NCI-H2081 treated with DMSO at 0.1 percent for 48 hours (cell line): ENCODE results near the gene MAP2K3.

Experiments
- DNase-seq: peaks from one replicate; lab custom pipeline; 2025; lab: John Stamatoyannopoulos, UW

MAP2K3 gene

DNA sequence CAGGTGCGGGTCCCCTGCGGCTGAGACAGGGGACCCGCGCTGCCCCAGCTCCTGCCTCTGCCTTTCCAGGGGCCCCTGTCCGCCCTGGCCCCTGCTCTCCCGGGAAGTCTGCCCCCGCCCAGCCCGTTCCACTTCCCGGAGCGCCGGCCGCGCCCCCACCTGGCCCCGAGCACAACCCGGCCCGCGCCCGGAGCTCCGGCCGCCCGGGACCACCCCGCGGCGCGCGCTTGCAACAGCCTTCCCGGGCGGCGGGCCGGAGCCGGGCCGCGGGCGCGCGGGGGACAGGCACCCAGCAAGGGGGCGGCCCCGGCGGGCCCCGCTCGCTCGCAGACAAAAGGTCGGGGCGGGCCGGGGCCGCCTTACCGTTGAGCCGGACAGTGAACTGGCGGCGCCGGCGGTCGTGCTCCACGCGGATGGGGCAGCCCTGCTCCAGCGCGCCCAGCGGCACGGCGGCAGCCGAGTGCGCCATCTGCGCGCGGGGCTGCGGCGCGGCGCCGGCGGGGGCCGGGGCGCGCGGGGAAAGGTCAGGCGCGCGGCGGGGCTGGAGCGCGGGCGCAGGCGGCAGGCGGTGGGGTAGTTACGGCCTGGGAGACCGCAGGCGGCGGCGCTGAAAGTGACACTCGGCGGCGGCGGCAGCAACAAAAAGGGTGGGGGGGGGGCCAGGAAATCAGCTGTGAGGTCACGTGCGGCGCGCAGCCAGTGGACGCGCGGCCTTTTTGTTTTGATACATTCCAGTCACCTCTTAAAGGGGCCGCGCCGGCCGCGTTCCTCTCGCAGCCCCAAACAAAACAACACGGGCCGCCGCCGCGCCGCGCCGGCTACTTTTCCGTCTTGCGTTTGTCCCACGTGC lies 31.5 kb upstream of the MAP2K3 start, which contains the start of gene NATD1:
Gene NATD1, minus strand, starts transcription at position 615 of the 850 bp plus-strand sequence. Its CDS starts 146 bp downstream, at position 469.
- DNase-seq: no peak

DNA sequence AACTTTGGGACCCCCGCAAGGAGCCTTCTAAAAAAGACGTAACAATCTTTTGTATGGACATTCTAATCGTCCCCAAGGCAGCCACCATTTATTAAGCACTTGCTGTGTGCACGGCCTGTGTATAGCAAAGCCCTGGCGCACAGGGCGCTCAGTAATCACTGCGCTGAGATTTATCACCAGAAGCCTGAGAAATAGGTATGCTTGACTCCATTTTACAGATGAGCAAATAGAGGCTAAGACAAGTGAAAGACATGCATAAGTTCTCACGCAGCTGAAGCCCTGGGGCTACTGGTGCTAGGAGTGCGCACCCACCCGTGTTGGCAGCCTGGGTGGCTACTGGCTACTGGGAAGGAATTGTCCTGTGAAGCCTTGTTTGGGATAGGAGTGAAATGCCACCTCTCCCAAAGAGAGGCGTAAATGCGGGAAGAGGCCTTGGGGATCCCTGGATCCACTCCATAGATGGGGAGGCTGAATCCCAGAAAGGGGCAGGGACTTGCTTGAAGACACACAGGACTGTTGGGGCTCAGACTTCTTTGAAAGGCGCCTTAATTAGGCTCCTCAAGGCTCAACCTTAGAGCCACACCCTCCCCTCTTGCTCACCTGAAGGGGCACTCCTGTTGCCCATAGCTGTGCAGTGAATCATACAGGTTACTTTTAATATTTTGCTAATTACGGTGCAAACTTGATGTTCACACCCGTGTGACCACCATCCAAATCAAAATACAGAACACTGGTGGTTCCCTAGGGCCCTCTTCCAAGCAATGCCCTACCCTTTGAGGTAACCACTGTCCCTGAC lies 30.7 kb upstream of the MAP2K3 start:
- DNase-seq: no peak

GRCh38 chr17:21258593-21258992 lies 25.9 kb upstream of the MAP2K3 start:
- DNase-seq: no peak

- no peak for DNase-seq
Observed at GRCh38 chr17:21262259-21262993, 22.1 kb upstream of the MAP2K3 start.

GRCh38 chr17:21263376-21263775 lies 21.1 kb upstream of the MAP2K3 start:
- DNase-seq: no peak

- DNase-seq: no peak
Observed at GRCh38 chr17:21268596-21269188, 15.8 kb upstream of the MAP2K3 start.

DNA sequence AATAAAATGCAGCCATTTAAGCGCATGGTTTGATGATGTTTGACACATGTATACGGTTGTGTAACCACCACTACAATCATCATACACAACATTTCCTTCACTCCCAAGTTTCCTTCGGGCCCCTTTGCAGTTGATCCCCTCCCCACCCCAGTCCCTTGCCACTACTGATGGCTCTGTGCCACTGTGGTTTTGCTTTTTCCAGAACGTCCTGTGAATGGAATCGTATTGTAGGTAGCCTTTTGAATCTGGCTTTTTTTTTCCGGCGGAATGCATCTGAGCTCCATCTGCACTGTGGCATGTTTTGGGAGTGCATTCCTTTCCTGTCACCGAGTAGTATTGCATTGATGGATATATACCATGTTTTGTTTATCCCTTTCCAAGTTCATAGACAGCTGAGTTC lies 15.1 kb upstream of the MAP2K3 start:
- no peak for DNase-seq

- no peak for DNase-seq
Observed at GRCh38 chr17:21271454-21272183, 12.9 kb upstream of the MAP2K3 start.

- DNase-seq: no peak
Observed at GRCh38 chr17:21272250-21272649, 12.3 kb upstream of the MAP2K3 start.

DNA sequence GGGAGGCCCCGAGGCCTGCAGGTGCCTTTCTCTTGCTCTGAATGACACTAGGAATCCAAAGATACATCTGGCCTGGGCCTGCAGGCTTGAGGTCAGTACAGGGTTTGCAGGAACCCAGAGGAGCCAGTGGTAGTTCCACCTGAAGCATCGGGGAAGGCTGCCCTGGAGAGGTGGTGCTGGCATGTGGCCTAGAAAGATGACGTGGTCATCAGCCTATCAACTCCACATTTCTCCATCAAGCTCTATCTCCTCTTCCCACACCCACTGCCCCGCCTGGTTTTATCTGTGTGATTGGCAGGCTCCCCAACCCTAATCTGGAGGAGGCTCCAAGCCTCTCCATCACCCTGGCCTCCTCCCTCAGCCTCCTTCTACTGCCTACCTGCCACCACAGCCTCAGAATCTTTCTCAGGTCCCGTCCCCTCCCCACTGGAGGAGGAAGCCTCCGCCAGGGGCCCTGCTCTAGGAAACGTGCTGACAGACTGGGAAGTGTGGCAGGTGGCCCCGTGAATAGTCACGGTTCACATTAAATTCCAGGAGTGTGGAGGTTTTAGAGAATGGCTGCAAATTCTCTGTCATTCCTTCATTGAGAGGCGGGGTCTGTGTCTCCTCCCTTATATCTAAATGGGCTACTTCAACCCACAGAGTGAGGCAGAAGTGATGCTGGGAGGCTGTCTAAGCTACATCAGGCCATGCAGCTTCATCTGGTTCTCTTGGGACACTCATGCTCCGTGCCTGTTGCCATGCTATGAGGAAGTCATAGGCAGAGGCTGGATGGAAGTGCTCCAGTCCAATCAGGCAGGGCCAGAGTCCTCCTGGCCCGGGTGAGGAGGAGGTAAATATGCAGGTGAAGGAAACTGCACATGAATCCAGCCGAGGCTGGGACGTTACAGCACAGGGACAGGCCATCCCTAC lies 11.4 kb upstream of the MAP2K3 start:
- DNase-seq: no peak

- no peak for DNase-seq
Observed at GRCh38 chr17:21275047-21275578, 9.4 kb upstream of the MAP2K3 start.

DNA sequence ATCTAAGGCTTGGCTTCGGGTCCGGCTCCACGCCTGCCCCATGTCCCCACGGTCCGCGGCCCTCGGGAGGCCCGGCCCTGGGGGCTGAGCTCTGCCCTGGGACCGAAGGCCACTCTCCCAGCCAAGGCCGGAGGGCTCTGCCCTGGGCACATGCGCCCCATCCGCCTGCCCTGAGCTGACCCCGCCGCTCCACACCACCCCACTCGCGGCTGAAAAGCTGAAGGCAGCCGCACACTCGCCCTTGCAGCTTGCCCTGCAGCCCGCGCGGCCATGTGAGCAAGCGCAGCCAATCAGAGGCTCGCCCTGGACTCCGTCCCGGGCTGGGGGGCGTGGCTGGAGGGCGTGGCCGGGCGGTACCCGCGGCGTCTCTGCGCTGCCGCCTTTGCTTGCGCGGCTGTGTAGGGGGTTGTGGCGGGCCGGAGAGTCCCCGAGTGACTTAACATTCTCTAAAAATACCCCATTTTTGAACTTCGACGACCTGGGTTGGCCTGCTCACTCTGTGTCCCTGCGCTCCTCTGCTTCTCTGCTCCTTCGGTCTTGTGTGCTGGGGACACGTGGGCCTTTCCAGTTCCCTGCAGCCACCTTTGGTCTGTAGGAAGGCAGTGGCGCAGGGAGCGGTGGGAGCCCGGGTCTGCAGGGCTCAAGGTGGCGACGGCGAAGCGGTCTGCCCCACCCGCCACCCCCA lies 8.8 kb upstream of the MAP2K3 start:
- no peak for DNase-seq

DNA sequence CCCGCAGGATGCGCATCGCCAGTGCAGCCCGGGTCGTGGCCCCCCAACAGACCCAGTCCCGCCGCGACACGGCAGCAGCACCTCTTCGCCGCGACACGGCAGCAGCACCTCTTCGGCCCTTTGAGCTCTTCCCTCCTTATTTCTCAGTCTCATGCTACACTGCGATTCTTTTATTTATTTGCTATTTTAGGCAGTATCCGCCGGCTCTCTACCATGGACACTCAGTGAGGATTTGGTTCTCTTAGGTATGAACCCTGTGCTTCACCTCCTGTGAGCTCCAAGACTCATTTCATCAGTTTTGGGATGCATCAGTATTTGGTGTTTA lies 8.3 kb upstream of the MAP2K3 start:
- no peak for DNase-seq

DNA sequence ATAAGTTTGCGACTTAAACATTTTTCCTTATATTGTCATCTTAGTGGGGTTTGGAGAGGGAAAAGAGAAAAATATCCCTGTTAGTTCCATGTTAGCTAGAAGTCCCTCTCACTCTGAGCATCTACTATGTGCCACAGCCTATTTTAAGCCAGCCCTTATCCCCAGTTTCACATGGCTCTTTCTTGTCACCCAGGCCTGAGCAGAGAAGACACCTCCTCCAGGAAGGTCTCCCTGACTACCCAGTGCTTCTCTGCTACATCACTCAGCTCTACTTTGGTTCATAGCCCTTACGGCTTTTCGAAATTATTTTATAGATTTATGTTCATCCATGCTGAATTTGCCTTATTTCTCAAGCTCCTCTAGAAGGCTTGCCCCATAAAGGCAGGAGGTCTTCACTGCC lies 7.2 kb upstream of the MAP2K3 start:
- DNase-seq: no peak

GRCh38 chr17:21278450-21279197 lies 5.9 kb upstream of the MAP2K3 start:
- no peak for DNase-seq

DNA sequence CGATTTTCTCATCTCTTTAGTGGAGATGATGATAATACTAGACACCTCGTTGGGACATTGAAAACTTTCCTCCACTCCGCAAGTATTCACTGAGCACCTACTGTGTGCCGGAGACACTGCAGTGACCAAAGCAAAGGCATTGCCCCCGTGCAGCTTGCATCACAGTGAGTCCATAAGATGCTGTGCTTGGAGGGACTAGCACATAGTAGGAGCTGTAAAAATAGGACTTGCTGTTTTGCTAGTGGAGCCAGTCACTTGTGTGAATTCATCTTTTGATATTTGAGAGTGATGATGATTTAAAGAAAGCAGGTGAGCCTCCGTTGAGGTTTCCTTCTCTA lies 5.3 kb upstream of the MAP2K3 start:
- DNase-seq: no peak

- DNase-seq: no peak
Observed at GRCh38 chr17:21279582-21279981, 4.9 kb upstream of the MAP2K3 start.

DNA sequence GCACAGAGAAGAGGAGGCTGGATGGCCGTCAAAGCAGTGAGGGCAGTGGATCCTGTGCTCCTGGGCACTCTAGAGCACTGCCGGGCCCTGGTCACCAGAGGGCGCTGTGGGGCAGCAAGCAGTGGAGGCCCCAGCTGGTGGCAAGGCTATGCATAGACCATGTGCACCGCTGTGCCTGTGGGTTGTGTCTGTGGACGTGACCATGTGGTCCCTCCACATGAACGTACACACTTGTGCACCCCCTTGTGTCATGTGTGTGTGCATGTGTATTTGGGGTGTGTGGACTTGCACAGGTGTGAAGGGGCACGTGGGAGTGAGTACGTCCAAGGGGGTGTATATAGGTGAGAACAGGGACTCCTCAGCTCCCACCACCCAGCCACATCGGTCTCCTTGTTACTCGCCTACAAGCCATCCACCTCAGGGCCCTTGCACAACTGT lies 4.4 kb upstream of the MAP2K3 start:
- peak; percentile 5 for DNase-seq

DNA sequence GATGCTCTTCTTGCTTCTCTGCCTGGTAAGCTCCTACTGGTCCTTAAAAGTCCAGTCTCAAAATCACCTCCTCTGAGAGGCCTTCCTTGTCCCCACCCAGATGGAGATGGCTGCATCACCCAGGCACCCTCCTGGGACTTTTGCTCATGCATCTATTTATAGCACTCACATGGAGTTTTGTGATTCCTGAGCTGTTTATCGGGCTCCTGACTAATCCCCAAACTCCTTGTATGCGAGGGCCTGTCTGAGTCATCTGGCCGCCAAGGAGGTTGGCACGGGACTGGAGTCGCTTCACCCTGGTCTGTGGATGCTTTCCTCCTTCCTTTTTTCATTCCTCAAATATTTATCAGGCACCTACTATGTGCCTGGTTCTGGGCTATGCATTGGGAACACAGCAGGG lies 2.3 kb upstream of the MAP2K3 start:
- DNase-seq: no peak
